Measurements from ENCODE around the gene FAU. TPM values are rescaled to one million over a fixed set of nuclear protein-coding genes. Genes with fewer than 3 reads are reported as not detected.
A peak's percentile ranks its signal among the peaks of the same experiment; 100 is the strongest.

Gene FAU
- total and polyA plus RNA-seq, 5 experiments from 2014 or later = 1,097 to 1,501 (median 1,366) TPM

GRCh38 chr11:65095974-65096806, 25.7 kb downstream of the FAU start, which contains the start of gene VPS51:
VPS51 (plus strand) TSS chr11:65096214; CDS start chr11:65096251, 37 bp downstream.
- Mint-ChIP-seq H3K4me1 (peaks cover 5 to 25% (median 13%) of the 10 kb centered on the region in 4 donors), H3K27ac (peak within 1 kb of the TSS; percentile 88 to 98 (median 96)), H3K4me3 (peak within 1 kb of the TSS; percentile 77 to 96 (median 90)), H3K9me3 (no peaks in the 10 kb centered on the region), H3K27me3 (no peaks in the 10 kb centered on the region), H3K36me3 (peaks cover 0 to 19% (median 0%) of the 10 kb centered on the region in 3 donors)
- ATAC-seq (peak; percentile 88 to 90), DNase-seq (peak; percentile 65 to 93 (median 87))
- POLR2A ChIA-PET = interaction anchor here (0.5 to 7.8 kb wide), 23 partner anchors 9 to 556 kb away, joined by 3 to 115 read pairs (median 4); partner anchors contain the start of genes ARL2, CDCA5, FAU and MRPL49

GRCh38 chr11:65095427-65095826, 26.5 kb downstream of the FAU start:
- peak overlapping the region; percentile 77 to 96 (median 90) for H3K4me3 Mint-ChIP-seq
- peaks cover 0 to 14% (median 0%) of the 10 kb centered on the region in 3 donors for H3K36me3 Mint-ChIP-seq
- no peaks in the 10 kb centered on the region for H3K9me3 Mint-ChIP-seq
- peaks cover 5 to 23% (median 12%) of the 10 kb centered on the region in 4 donors for H3K4me1 Mint-ChIP-seq
- POLR2A ChIA-PET = interaction anchor here (0.5 to 7.8 kb wide), 16 partner anchors 8 to 791 kb away, joined by 3 to 115 read pairs (median 5); partner anchors contain the start of genes ARL2, CDCA5, FAU and MRPL49
- peak overlapping the region; percentile 88 to 98 (median 96) for H3K27ac Mint-ChIP-seq
- no peak for DNase-seq
- ATAC-seq = no peak
- H3K27me3 Mint-ChIP-seq = no peaks in the 10 kb centered on the region

GRCh38 chr11:65090628-65091027, 31.3 kb downstream of the FAU start:
- no peak for ATAC-seq
- POLR2A ChIA-PET = interaction anchor here (0.7 to 1.4 kb wide), 2 partner anchors 21 to 151 kb away, joined by 3 to 5 read pairs; partner anchors contain the start of gene TM7SF2
- Mint-ChIP-seq H3K9me3 (no peaks in the 10 kb centered on the region), H3K4me1 (peaks cover 3 to 6% (median 5%) of the 10 kb centered on the region in 4 donors), H3K27ac (no peak overlapping the region), H3K36me3 (peaks cover 0 to 30% (median 2%) of the 10 kb centered on the region in 3 donors), H3K4me3 (no peak overlapping the region), H3K27me3 (no peaks in the 10 kb centered on the region)
- no peak for DNase-seq

- POLR2A ChIA-PET = interaction anchor here (0.7 to 1.4 kb wide), 2 partner anchors 22 to 31 kb away, joined by 3 read pairs; partner anchors contain the start of gene TM7SF2
- DNase-seq (no peak), ATAC-seq (no peak)
- peaks cover 0 to 32% (median 2%) of the 10 kb centered on the region in 3 donors for H3K36me3 Mint-ChIP-seq
- no peak overlapping the region for H3K4me3 Mint-ChIP-seq
- H3K4me1 Mint-ChIP-seq = peaks cover 9 to 13% (median 12%) of the 10 kb centered on the region in 4 donors
- H3K27ac Mint-ChIP-seq = peak overlapping the region in 2 of 10 donors; percentile 25 to 69
- no peaks in the 10 kb centered on the region for H3K9me3 Mint-ChIP-seq
- no peaks in the 10 kb centered on the region for H3K27me3 Mint-ChIP-seq
These were observed 32.3 kb downstream of the FAU start for GRCh38 chr11:65089621-65090020.

GRCh38 chr11:65087827-65088226, 34.1 kb downstream of the FAU start:
- peaks cover 0 to 32% (median 2%) of the 10 kb centered on the region in 3 donors for H3K36me3 Mint-ChIP-seq
- H3K4me1 Mint-ChIP-seq = peaks cover 17 to 30% (median 27%) of the 10 kb centered on the region in 4 donors
- no peaks in the 10 kb centered on the region for H3K9me3 Mint-ChIP-seq
- POLR2A ChIA-PET = interaction anchor here (0.6 to 3.2 kb wide), 3 partner anchors 8 to 1110 kb away, joined by 3 to 18 read pairs (median 4); partner anchors contain the start of genes TM7SF2 and VPS51
- DNase-seq (no peak), ATAC-seq (no peak)
- H3K27ac Mint-ChIP-seq = no peak overlapping the region
- H3K27me3 Mint-ChIP-seq = peaks cover 0 to 2% (median 0%) of the 10 kb centered on the region in 5 donors
- H3K4me3 Mint-ChIP-seq = no peak overlapping the region

GRCh38 chr11:65087216-65087615, 34.7 kb downstream of the FAU start:
- Mint-ChIP-seq H3K4me3 (no peak overlapping the region), H3K27ac (no peak overlapping the region), H3K9me3 (no peaks in the 10 kb centered on the region), H3K27me3 (peaks cover 0 to 2% (median 0%) of the 10 kb centered on the region in 5 donors), H3K4me1 (peaks cover 17 to 31% (median 27%) of the 10 kb centered on the region in 4 donors), H3K36me3 (peaks cover 0 to 32% (median 2%) of the 10 kb centered on the region in 3 donors)
- DNase-seq (no peak), ATAC-seq (no peak)
- POLR2A ChIA-PET = interaction anchor here (0.6 to 4.6 kb wide), 3 partner anchors 8 to 24 kb away, joined by 3 to 48 read pairs (median 18); partner anchors contain the start of genes TM7SF2 and VPS51

GRCh38 chr11:65086809-65087208, 35.1 kb downstream of the FAU start:
- peaks cover 0 to 2% (median 0%) of the 10 kb centered on the region in 5 donors for H3K27me3 Mint-ChIP-seq
- peak overlapping the region in 2 of 10 donors; percentile 20 to 49 for H3K27ac Mint-ChIP-seq
- no peak for DNase-seq
- H3K9me3 Mint-ChIP-seq = no peaks in the 10 kb centered on the region
- ATAC-seq = no peak
- H3K4me3 Mint-ChIP-seq = peak overlapping the region in 2 of 10 donors; percentile 44 to 55
- peaks cover 17 to 31% (median 27%) of the 10 kb centered on the region in 4 donors for H3K4me1 Mint-ChIP-seq
- H3K36me3 Mint-ChIP-seq = peaks cover 0 to 32% (median 2%) of the 10 kb centered on the region in 3 donors
- POLR2A ChIA-PET = interaction anchor here (3.2 to 4.6 kb wide), 2 partner anchors 9 to 25 kb away, joined by 18 to 48 read pairs; partner anchors contain the start of genes TM7SF2 and VPS51

GRCh38 chr11:65085446-65085845, 36.5 kb downstream of the FAU start:
- no peaks in the 10 kb centered on the region for H3K9me3 Mint-ChIP-seq

GRCh38 chr11:65084598-65085375, 37.1 kb downstream of the FAU start:
- POLR2A ChIA-PET = interaction anchor here (1.4 to 4.6 kb wide), 6 partner anchors 11 to 70 kb away, joined by 3 to 48 read pairs (median 12); partner anchors contain the start of genes ARL2, FAU, MRPL49 and TM7SF2
- Mint-ChIP-seq H3K4me3 (peak overlapping the region; percentile 86 to 99 (median 92)), H3K4me1 (peaks cover 18 to 31% (median 27%) of the 10 kb centered on the region in 4 donors), H3K27ac (peak overlapping the region; percentile 91 to 99 (median 98)), H3K27me3 (peaks cover 0 to 2% (median 0%) of the 10 kb centered on the region in 5 donors), H3K36me3 (peaks cover 0 to 32% (median 2%) of the 10 kb centered on the region in 3 donors), H3K9me3 (no peaks in the 10 kb centered on the region)
- DNase-seq (no peak), ATAC-seq (no peak)

More at GRCh38 chr11:65085446-65085845, 36.5 kb downstream of the FAU start:
- Mint-ChIP-seq H3K27me3 (peaks cover 0 to 2% (median 0%) of the 10 kb centered on the region in 5 donors), H3K4me3 (peak overlapping the region; percentile 86 to 99 (median 92)), H3K4me1 (peaks cover 18 to 31% (median 27%) of the 10 kb centered on the region in 4 donors), H3K27ac (peak overlapping the region in 9 of 10 donors; percentile 25 to 99 (median 97)), H3K36me3 (peaks cover 0 to 32% (median 2%) of the 10 kb centered on the region in 3 donors)
- POLR2A ChIA-PET = interaction anchor here (1.4 to 4.6 kb wide), 5 partner anchors 10 to 71 kb away, joined by 3 to 48 read pairs (median 12); partner anchors contain the start of genes ARL2, TM7SF2, VPS51 and ZNHIT2
- DNase-seq (no peak), ATAC-seq (no peak)

- Mint-ChIP-seq H3K27me3 (peaks cover 0 to 2% (median 0%) of the 10 kb centered on the region in 5 donors), H3K9me3 (no peaks in the 10 kb centered on the region), H3K4me3 (peak within 1 kb of the TSS; percentile 86 to 99 (median 92)), H3K27ac (peak within 1 kb of the TSS; percentile 91 to 99 (median 98)), H3K36me3 (peaks cover 0 to 29% (median under 1%) of the 10 kb centered on the region in 3 donors), H3K4me1 (peaks cover 18 to 31% (median 27%) of the 10 kb centered on the region in 4 donors)
- ATAC-seq (peak; percentile 88 to 92), DNase-seq (peak; percentile 92 to 98 (median 96))
- POLR2A ChIA-PET = interaction anchor here (1.0 to 4.6 kb wide), 8 partner anchors 11 to 57 kb away, joined by 3 to 48 read pairs (median 5); partner anchors contain the start of genes FAU, MRPL49, SAC3D1 and SNX15
These were observed 37.9 kb downstream of the FAU start, which contains the start of the genes CDCA5 and ZFPL1 for GRCh38 chr11:65083834-65084597. CDCA5 (minus strand) TSS chr11:65084040; CDS start chr11:65083978, 62 bp downstream. ZFPL1 (plus strand) TSS chr11:65084222; CDS start chr11:65084699, 477 bp downstream.

Data from naive thymus-derived CD8-positive, alpha-beta T cell (primary cell).